IMR-90 (cell line): ENCODE results near the gene MGAT5. TPM values are rescaled to one million over a fixed set of nuclear protein-coding genes. Genes with fewer than 3 reads are reported as not detected.

Experiments
- ATAC-seq: fragments of 200-7000 bp; cut with Tn5 transposase; 2 replicates; pipeline ENCODE4 v1.9.1; 2020; ENCODE audit warnings: low read depth, mild to moderate bottlenecking, moderate library complexity
- BruUV-seq: library from RNA; stranded (reverse); fragments of 400-500 nt; replicated peaks from 2 replicates; lab custom pipeline; 2021; lab: Mats Ljungman, UMichigan
- CTCF ChIA-PET: fragments of 300-600 bp; formaldehyde crosslinking; extraction: SDS; loops from one replicate; lab custom pipeline; 2021; ENCODE audit warnings: antibody characterized with exemption; lab: Yijun Ruan, JAX
- POLR2A ChIA-PET: fragments of 300-600 bp; sonication (Branson Sonifier 250); formaldehyde crosslinking; loops from one replicate; lab custom pipeline; 2022; ENCODE audit warnings: antibody characterized with exemption; ENCODE audit not compliant: unreplicated experiment; lab: Charles Lee
- DNase-seq: peaks from one replicate; pipeline ENCODE4 v3.0.0; 2013
- H2AFZ ChIP-seq: replicated peaks from 2 replicates; pipeline ENCODE3; 2013; ENCODE audit warnings: low read length, mild to moderate bottlenecking; ENCODE audit not compliant: poor library complexity
- H2AK5ac ChIP-seq: 2 replicates; pipeline ENCODE4 v1.6.1; 2013; ENCODE audit warnings: low read depth, low read length, inconsistent platforms
- H2AK9ac ChIP-seq: replicated peaks from 2 replicates; pipeline ENCODE3; 2013; ENCODE audit warnings: mild to moderate bottlenecking, low read depth, low read length, moderate library complexity; ENCODE audit not compliant: poor library complexity
- H2BK120ac ChIP-seq: 2 replicates; pipeline ENCODE4 v1.6.1; 2013; ENCODE audit warnings: low read depth, low read length, inconsistent platforms
- H2BK15ac ChIP-seq: 3 replicates; pipeline ENCODE4 v1.6.1; 2013; ENCODE audit warnings: low read depth, low read length, inconsistent platforms
- H2BK20ac ChIP-seq: 2 replicates; pipeline ENCODE4 v1.6.1; 2013; ENCODE audit warnings: low read depth, mild to moderate bottlenecking, inconsistent platforms, low read length, moderate library complexity
- H2BK5ac ChIP-seq: 2 replicates; pipeline ENCODE4 v1.6.1; 2013; ENCODE audit warnings: mild to moderate bottlenecking, low read depth, low read length, inconsistent platforms; ENCODE audit not compliant: poor library complexity, severe bottlenecking
- H3K14ac ChIP-seq: replicated peaks from 2 replicates; pipeline ENCODE4 v1.6.1; 2013; ENCODE audit warnings: low read depth, low read length, inconsistent platforms
- H3K18ac ChIP-seq: 2 replicates; pipeline ENCODE4 v1.6.1; 2013; ENCODE audit warnings: low read depth, low read length, control low read depth
- H3K23ac ChIP-seq: 2 replicates; pipeline ENCODE4 v1.6.1; 2013; ENCODE audit warnings: low read depth, low read length, inconsistent platforms
- H3K27ac ChIP-seq: 2 replicates; pipeline ENCODE4 v1.5.1; 2013; ENCODE audit warnings: mild to moderate bottlenecking, control low read depth, low read length; ENCODE audit not compliant: insufficient read depth
- H3K27me3 ChIP-seq: 2 replicates; pipeline ENCODE4 v1.6.1; 2013; ENCODE audit warnings: low read length; ENCODE audit not compliant: control insufficient read depth, insufficient read depth
- H3K36me3 ChIP-seq: 2 replicates; pipeline ENCODE4 v1.6.1; 2013; ENCODE audit warnings: low read length, mixed read lengths; ENCODE audit not compliant: control insufficient read depth, insufficient read depth
- H3K4ac ChIP-seq: 2 replicates; pipeline ENCODE4 v1.6.1; 2013; ENCODE audit warnings: low read depth, low read length, inconsistent platforms
- H3K4me1 ChIP-seq: 2 replicates; pipeline ENCODE4 v1.6.1; 2013; ENCODE audit warnings: low read length, mixed read lengths; ENCODE audit not compliant: control insufficient read depth, insufficient read depth
- H3K4me2 ChIP-seq: 2 replicates; pipeline ENCODE4 v1.6.1; 2013; ENCODE audit warnings: low read depth, mild to moderate bottlenecking, control low read depth, low read length, moderate library complexity
- H3K4me3 ChIP-seq: 2 replicates; pipeline ENCODE4 v1.5.1; 2013; ENCODE audit warnings: low read depth, mild to moderate bottlenecking, control low read depth, low read length, moderate library complexity; ENCODE audit not compliant: insufficient read depth
- H3K56ac ChIP-seq: 2 replicates; pipeline ENCODE4 v1.6.1; 2013; ENCODE audit warnings: low read length, inconsistent platforms; ENCODE audit not compliant: insufficient read depth; ENCODE audit errors: extremely low read depth
- H3K79me1 ChIP-seq, 2 experiments: 2 replicates each; pipeline ENCODE4 v1.6.1; 2013; ENCODE audit warnings: low read length in 2 of 2, inconsistent platforms in 1 of 2, low read depth in 1 of 2
- H3K9ac ChIP-seq: 2 replicates; pipeline ENCODE4 v1.6.1; 2013; ENCODE audit warnings: low read depth, low read length, control low read depth
- H3K9me1 ChIP-seq: 2 replicates; pipeline ENCODE4 v1.6.1; 2013; ENCODE audit warnings: low read length, inconsistent platforms; ENCODE audit not compliant: insufficient read depth
- H3K9me3 ChIP-seq: 2 replicates; pipeline ENCODE4 v1.6.1; 2013; ENCODE audit warnings: low read length; ENCODE audit not compliant: control insufficient read depth, insufficient read depth
- H4K20me1 ChIP-seq: 2 replicates; pipeline ENCODE4 v1.6.1; 2013; ENCODE audit warnings: low read length, inconsistent platforms; ENCODE audit not compliant: insufficient read depth
- H4K5ac ChIP-seq: 2 replicates; pipeline ENCODE4 v1.6.1; 2013; ENCODE audit warnings: mild to moderate bottlenecking, low read depth, low read length, control low read depth
- H4K8ac ChIP-seq, 2 experiments: 2 replicates each; pipeline ENCODE4 v1.6.1; 2013; ENCODE audit warnings: low read depth in 2 of 2, low read length in 2 of 2, control low read depth in 1 of 2, inconsistent platforms in 1 of 2
- H4K91ac ChIP-seq: 2 replicates; pipeline ENCODE4 v1.6.1; 2013; ENCODE audit warnings: low read depth, low read length, inconsistent platforms; ENCODE audit not compliant: insufficient read depth
- BHLHE40 ChIP-seq: fragments of 150-350 bp; IDR thresholded peaks from 2 replicates; pipeline ENCODE4 v1.6.1; 2016; ENCODE audit warnings: mild to moderate bottlenecking, low read depth, low read length
- CHD1 ChIP-seq: IDR thresholded peaks from 2 replicates; pipeline ENCODE4 v1.6.1; 2012; ENCODE audit warnings: low read depth, low read length, improper control_type of control experiment
- ELK1 ChIP-seq: fragments of 150-350 bp; IDR thresholded peaks from 2 replicates; pipeline ENCODE4 v1.6.1; 2016; ENCODE audit warnings: low read depth, mild to moderate bottlenecking, low read length, moderate library complexity, borderline replicate concordance
- MAZ ChIP-seq: IDR thresholded peaks from 2 replicates; pipeline ENCODE4 v1.6.1; 2012; ENCODE audit warnings: low read depth, mild to moderate bottlenecking, low read length, improper control_type of control experiment, moderate library complexity, borderline replicate concordance
- MXI1 ChIP-seq: IDR thresholded peaks from 2 replicates; pipeline ENCODE4 v1.6.1; 2012; ENCODE audit warnings: low read depth, mild to moderate bottlenecking, low read length, moderate library complexity, borderline replicate concordance
- NFE2L2 ChIP-seq: fragments of 150-350 bp; IDR thresholded peaks from 2 replicates; pipeline ENCODE4 v1.6.1; 2016; ENCODE audit warnings: low read depth, mild to moderate bottlenecking, low read length
- RAD21 ChIP-seq: IDR thresholded peaks from 2 replicates; pipeline ENCODE4 v1.6.1; 2012; ENCODE audit warnings: low read length, improper control_type of control experiment
- RCOR1 ChIP-seq: IDR thresholded peaks from 2 replicates; pipeline ENCODE4 v1.6.1; 2012; ENCODE audit warnings: mild to moderate bottlenecking, low read length, improper control_type of control experiment; ENCODE audit not compliant: insufficient replicate concordance
- RFX5 ChIP-seq: IDR thresholded peaks from 2 replicates; pipeline ENCODE4 v1.8.0; 2012; ENCODE audit warnings: low read depth, mild to moderate bottlenecking, low read length, moderate library complexity
- USF2 ChIP-seq: fragments of 150-350 bp; IDR thresholded peaks from 2 replicates; pipeline ENCODE4 v1.6.1; 2017; ENCODE audit warnings: mild to moderate bottlenecking, antibody characterized with exemption, low read length, low read depth
- WGBS, 2 experiments: methylation state at CpG; one replicate each; pipeline versions ENCODE4 v1.1.5 to v1.1.7; 2013; ENCODE audit warnings: missing lambda C conversion rate in 2 of 2; ENCODE audit not compliant: insufficient read length in 1 of 2; ENCODE audit errors: extremely low coverage in 2 of 2; 5-methylcytosine and 5-hydroxymethylcytosine counted together
- dilution Hi-C: fragments of 300-500 bp; cut with HindIII; formaldehyde crosslinking; loops from one replicate; pipeline ENCODE4 v1.14.3; 2018; ENCODE audit warnings: low sequenced_read_pairs; ENCODE audit not compliant: unreplicated experiment
- in situ Hi-C: fragments of 300-500 bp; cut with MboI; formaldehyde crosslinking; loops from 3 replicates; pipeline ENCODE4 v1.14.3; 2019; ENCODE audit warnings: low sequenced_read_pairs, inconsistent platforms, mixed read lengths
- intact Hi-C: fragments of 100-400 bp; cut with micrococcal nuclease; formaldehyde crosslinking; loops from 2 replicates; pipeline ENCODE4 v1.10.0; 2022
- polyA plus RNA-seq, 3 experiments: library from polyadenylated mRNA; depleted of rRNA; stranded (reverse); fragments of >200 nt; gene quantifications; 2 replicates each; pipeline ENCODE4 v1.2.3, GENCODE V29; 2012; ENCODE audit warnings: low replicate concordance in 1 of 3
- total RNA-seq: library from RNA; depleted of rRNA; stranded (reverse); fragments of >200 nt; gene quantifications from 2 replicates; pipeline ENCODE4 v1.2.3, GENCODE V29; 2012

The MGAT5 gene
- total and polyA plus RNA-seq, 2 of the 4 experiments (the other 2 are of a cell fraction), result 22.9 to 59.9 TPM

- Histone ChIP-seq H2AK5ac (no peak overlapping the region), H3K4ac (no peak overlapping the region), H4K91ac (no peak overlapping the region), H3K18ac (no peak overlapping the region), H2BK20ac (no peak overlapping the region), H4K5ac (no peak overlapping the region), H2BK15ac (no peak overlapping the region), H3K23ac (no peak overlapping the region), H3K9me3 (no peaks in the 10 kb centered on the region), H2AK9ac (no peak overlapping the region), H3K4me1 (no peaks in the 10 kb centered on the region), H2BK120ac (no peak overlapping the region), H3K4me3 (no peak overlapping the region), H3K79me1 (no peaks in the 10 kb centered on the region), H3K9me1 (0 out of 2 replicates have a peak, but pooled peaks cover 4% of the 10 kb centered on the region), H3K56ac (no peak overlapping the region), H3K4me2 (no peak overlapping the region), H3K14ac (no peak overlapping the region), H2BK5ac (no peak overlapping the region), H2AFZ (no peak overlapping the region), H3K27me3 (peaks cover 3% of the 10 kb centered on the region; the same call in 1 of the 2 replicates), H4K8ac (no peak overlapping the region), H3K36me3 (peaks cover 17% of the 10 kb centered on the region), H3K9ac (no peak overlapping the region), H4K20me1 (no peaks in the 10 kb centered on the region), H3K27ac (no peak overlapping the region)
- intact Hi-C loops (no loop called here), dilution Hi-C loops (no loop called here), in situ Hi-C loops (loop anchor here (10.0 kb wide), 1 partner anchor 573 kb away; no protein-coding TSS in a partner anchor)
- ChIA-PET CTCF (no interaction called here), POLR2A (no interaction called here)
- 88% methylated on average over 9 of the region's 18 CpGs; no CpG with 5 or more reads in 1 of the 2 experiments for WGBS, 2 experiments
- ATAC-seq (no peak), DNase-seq (no peak)
- BruUV-seq, result no TSS peak
- TF ChIP-seq RAD21 (no peak), NFE2L2 (no peak), RFX5 (no peak), MAZ (no peak), USF2 (no peak), RCOR1 (no peak), CHD1 (no peak), ELK1 (no peak), MXI1 (no peak), BHLHE40 (no peak)
Measured at GRCh38 chr2:134457765-134458472, 204.0 kb downstream of the MGAT5 start.
